Stimulated activated CD8-positive, alpha-beta memory T cell treated with anti-CD3 and anti-CD28 coated beads, Interleukin-12 subunit alpha, Interleukin-12 subunit beta, amount 100 ng/mL, for 24 hours (primary cell): ENCODE data around the gene ITGB1BP2.
A peak's percentile ranks its signal among the peaks of the same experiment; 100 is the strongest.
"Not testable (repeated sequence)": the region's sequence is repeated elsewhere in the genome, so short reads cannot be mapped to it uniquely, and the experiment has no call there.

ENCODE experiments used
- DNase-seq: peaks from one replicate; pipeline ENCODE4 v3.0.0-alpha.2; 2020; ENCODE audit errors: extremely low read depth

The ITGB1BP2 gene

DNA sequence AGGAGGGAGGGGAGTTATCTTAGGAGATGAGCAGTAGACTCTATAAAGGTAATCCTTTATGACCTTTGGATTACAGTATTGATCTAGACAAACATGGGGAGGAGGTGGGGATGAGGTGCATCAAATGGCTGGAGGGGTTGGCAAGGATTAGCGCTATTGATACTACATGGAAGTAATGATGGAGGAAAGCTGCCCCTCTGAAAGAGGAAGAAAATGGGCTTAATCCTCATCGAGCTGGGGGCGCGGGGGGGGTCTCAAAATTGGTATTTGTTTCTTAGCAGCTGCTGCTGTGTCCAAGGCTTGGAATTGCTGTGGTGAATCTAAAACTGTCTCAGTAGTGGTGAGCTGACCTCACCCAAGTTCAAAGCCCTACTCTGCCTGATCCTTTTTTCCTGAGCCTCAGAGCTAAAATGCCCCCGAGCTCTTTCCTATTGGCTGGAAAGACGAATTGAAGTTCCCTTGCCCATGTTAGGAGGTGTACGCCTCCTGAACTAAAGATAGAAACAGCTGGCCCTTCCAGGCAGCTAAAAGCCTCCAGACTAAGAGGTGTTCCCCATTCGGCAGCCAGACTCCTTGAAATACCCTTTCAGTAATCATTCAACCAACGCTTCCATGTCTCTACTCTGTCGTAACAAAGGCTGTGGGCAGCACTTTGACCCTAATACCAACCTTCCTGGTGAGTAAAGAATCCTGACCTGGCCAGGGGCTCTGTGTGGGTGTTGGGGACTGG is at the start of gene ITGB1BP2:
Gene ITGB1BP2, plus strand, starts transcription at position 556 of the 730 bp plus-strand sequence. Its CDS starts 57 bp downstream, at position 613.
- no peak for DNase-seq

DNA sequence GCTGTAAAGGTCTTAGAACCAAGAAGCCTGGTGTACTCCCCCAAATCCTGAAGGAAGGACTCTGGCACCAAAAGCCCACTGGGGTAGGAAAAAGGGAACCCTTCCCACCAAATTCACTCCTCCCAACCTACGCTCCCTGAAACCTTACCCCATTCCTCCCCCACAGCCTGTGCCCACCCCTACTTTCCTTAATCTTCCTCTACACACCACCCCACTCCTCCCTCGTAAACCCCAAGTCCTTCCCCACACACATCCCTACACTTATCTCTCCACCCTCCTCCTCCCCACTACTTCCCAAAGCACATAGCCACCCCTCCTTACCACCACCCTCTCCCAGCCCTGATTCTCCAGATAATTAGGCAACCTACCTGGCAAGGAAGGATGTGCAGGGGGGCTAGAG is 49.3 kb upstream of the ITGB1BP2 start:
- no peak for DNase-seq

DNA sequence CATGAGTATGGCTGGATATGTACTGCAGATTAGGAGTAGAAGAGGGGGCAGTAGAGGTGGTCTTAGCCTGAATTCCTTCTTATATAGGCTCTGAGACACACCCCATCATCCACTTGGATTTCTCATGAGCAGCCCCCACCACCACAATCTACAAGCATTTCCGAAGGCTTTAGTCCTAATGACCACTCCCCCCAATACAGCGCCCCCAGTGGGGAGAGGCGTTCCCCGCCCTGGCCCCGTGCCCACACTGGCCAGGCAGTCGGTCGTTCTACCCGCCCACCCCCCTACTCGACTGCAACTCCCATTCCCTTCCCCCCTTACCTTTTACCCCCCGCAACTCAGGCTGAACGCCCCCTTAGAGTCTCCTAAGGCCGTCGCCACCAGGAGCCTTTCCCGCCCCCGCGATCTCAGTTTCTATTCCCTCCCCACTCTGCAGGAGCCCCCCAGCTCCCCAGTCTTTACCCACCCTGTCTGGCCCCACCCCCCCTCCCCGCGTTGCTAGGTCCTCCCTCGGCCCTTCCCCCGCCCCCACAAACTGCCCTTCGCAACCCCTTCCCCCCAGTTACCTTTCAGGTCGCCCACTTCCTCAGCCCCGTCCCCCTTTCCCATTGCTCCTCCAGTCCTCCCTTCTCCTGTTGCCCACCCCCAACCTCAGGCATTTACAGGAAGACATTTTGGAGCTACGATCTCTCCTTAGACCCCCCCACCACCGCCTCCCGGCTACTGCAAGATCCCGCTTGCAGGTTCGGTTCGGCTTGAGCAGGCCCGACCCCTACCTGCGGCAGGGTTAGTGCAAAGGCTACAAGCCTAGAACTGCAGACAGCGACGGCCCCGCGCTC is 48.1 kb upstream of the ITGB1BP2 start:
- DNase-seq, result no peak

DNA sequence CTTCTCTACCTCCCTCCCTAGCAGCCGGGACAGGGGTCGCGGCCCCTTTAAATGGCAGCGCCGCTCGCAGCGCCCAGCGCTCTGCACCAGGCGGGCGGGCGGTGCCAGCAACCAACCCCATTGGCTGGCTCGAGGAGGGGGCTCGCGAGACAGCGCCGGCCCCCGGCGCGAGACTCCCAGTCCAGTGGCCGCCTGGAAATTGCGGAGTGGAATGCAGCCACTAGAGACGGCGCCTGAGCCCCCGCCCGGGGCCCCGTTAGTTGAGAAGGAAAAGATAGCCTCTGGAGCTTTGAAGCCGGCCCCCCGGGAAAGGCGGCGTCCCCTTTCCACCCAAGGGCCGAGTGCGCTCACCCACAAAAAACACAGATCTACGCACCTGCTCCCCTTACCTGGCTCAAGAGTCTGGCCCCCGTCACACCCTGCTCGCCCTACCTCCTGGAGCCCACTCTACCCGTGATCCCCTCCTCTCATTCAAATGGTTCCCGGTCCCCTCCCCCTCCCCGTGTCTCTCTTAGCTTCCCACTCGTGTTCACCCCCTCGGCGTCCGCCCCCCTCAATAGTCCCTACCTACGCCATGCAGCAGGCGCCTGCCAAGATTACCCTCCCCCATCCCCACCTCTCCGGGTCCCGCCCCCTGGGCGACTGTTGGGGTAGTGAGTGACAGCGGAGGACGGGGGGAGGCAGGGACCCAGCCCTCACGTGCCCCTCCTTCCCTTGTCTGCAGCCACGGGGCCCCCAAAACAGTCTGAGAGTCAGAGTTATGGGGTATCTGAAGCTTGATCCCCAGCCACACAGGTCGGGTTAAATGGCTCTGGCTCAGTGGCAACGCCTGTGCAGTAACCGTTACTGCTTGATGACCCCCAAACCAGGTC is 47.2 kb upstream of the ITGB1BP2 start, which contains the start of gene ZMYM3:
Gene ZMYM3, minus strand, starts transcription at position 49 of the 872 bp plus-strand sequence. CDS start 885 bp downstream, outside the sequence.
- DNase-seq, result peak; percentile 52

DNA sequence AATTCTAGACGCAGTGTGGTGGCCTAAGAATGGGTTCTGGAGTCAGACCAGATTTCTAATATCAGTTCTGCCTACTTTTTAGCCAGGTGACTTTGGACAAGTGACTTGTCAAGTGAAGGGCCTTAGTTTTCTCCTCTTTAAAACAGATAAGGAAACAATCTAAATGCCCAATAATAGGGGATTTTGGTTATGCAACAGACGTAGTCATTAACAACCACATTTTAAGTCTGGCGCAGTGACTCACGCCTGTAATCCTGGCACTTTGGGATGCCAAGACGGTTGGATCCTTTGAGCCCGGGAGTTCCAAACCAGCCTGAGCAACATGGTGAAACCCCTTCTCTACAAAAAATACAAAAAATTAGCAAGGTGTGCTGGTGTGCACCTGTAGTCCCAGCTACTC is 45.5 kb upstream of the ITGB1BP2 start:
- no peak for DNase-seq

DNA sequence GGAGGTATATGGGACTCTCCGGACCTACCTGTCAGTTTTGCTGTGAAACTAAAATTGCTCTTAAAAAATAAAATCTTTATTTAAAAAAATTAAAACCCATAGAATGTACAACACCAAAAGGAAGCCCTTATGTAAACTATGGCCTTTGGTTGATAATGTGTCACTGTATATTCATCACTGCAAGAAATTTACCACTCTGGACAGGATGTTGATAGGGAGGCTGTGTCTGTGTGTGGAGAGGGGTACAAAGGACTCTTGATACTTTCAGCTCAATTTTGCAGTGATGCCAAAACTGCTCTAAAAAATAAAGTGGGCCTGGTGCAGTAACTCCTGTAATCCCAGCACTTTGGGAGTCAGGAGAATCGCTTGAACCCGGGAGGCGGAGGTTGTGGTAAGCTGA is 44.7 kb upstream of the ITGB1BP2 start:
- no peak for DNase-seq

DNA sequence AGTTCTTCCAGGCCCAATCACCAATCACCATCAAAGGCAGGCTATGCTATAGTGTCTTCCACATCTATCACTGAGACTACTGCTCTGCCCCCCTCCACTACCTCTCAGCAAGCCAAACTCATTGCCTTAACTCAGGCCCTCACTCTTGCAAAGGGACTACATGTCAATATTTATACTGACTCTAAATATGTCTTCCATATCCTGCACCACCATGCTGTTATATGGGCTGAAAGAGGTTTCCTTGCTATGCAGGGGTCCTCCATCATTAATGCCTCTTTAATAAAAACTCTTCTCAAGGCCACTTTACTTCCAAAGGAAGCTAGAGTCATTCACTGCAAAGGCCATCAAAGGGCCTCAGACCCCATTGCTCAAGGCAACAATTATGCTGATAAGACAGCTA is 32.9 kb upstream of the ITGB1BP2 start:
- not testable (repeated sequence) for DNase-seq

DNA sequence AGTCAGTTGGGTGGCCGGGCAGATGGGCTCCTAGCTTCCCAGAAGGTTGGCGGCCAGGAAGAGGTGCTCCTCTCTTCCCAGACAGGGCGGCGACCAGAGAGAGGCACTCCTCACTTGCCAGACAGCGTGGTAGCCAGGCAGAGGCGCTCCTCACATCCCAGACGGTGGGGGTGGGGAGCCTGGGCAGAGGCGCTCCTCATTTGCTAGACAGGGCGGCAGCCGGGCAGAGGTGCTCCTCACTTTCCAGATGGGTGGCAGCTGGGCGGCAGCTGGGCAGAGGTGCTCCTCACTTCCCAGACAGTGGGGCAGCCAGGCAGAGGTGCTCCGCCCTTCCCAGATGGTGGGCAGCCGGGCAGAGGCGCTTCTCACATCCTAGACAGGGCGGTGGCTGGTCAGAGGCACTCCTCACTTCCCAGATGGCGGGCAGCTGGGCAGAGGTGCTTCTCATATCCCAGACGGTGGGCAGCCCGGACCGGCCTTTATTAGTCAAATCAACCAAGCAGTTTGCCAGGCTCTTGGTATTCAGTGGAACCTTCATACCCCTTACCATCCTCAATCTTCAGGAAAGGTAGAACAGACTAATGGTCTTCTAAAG is 31.7 kb upstream of the ITGB1BP2 start:
- no peak for DNase-seq

DNA sequence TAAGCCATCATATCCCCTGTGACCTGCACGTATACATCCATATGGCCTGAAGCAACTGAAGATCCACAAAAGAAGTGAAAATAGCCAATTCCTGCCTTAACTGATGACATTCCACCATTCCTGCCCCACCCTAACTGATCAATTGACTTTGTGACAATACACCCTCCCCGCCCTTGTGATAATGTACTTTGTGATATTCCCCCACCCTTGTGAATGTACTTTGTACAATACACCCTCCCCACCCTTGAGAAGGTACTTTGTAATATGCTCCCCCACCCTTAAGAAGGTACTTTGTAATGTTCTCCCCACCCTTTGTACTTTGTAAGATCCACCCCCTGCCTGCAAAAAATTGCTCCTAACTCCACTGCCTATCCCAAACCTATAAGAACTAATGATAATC is 29.2 kb upstream of the ITGB1BP2 start:
- not testable (repeated sequence) for DNase-seq

DNA sequence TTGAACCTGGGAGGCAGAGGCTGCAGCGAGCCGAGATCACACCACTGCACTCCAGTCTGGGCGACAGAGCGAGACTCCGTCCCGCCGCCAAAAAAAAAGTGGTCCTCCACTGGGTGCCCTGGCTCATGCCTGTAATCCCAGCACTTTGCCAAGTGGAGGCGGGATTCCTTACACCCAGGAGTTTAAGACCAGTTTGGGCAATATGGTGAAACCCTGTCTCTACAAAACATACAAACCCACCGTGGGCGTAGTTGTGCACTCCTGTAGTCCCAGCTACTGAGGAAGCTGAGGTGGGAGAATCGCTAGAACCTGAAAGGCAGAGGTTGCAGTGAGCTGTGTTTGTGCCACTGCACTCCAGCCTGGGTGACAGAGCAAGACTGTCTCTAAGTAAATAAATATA is 20.2 kb upstream of the ITGB1BP2 start:
- not testable (repeated sequence) for DNase-seq

DNA sequence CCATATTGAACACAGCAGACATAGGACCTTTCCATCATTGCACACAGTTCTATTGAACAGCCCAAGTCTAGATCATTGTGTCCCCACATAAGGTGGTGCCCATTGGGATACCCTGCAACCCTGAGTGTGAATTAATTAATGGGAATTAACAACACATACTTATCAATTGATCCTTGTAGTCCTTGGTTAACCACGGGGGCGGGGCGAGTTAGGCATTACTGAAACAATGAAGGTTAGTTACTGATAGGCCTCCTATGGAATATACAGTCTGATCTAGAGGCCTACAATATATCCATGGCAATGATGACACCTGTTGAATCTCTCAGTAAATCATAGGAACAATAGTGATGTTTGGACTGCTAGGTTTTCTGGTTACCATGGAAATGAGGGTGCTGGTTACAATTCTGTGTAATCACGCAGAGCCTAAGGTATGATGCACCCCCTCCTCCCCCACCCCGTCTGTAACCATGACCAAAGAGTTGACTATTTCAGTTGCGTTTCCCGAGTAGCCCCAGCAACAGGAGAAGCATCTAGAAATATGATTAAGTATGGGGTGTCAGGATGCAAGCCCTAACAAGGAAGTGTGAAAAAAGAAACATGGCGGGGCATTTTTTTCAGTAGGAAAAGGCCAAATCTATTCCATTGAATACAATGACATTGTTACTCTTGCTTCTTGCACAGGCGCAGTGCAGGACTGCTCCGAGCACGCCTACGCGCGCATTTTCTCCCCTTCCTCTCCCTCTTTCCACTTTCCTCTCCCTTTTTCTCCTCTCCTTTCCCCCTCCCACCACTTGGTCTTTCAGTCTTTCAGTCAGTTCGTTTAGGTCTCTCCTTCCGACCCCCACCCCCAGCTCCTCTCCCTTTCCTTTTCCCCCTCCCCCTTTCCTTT is 18.8 kb upstream of the ITGB1BP2 start:
- DNase-seq, result peak; percentile 19

DNA sequence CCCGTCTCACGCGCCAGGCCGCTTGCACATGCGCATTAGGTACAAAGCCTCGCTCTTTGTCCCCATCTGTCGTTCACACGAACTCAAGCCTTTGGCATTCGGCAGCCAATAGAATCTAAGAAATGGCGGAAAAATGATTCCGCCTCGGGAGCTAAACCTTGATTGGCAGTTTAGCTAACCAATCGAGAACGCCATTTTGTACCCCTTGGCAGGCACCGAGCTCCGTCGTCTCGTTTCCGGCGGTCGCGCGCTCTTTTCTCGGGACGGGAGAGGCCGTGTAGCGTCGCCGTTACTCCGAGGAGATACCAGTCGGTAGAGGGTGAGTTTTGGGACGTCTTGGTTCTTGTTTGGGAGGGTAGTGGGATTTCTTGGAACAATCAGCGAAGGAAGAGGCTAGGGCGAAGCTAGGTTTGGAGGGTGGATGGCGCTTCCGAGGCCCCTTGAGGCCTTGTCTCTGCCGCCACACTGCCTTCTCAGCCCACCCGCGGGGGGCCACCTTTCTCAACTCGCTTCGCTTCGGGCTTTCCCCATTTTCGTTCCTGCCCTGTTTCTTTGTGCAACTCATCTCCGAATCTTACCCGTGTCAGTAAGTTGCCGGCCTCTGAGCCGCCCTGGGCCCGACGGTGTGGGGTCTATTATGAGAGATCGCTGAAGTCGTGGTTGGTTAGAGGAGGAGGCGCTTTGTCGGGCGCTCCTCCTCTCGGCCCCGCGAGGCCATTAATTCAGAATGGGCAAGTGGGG is 18.0 kb upstream of the ITGB1BP2 start, which contains the start of gene NONO:
Gene NONO, plus strand, starts transcription at position 233 of the 741 bp plus-strand sequence. CDS start 7,003 bp downstream, outside the sequence.
- DNase-seq, result peak; percentile 61

DNA sequence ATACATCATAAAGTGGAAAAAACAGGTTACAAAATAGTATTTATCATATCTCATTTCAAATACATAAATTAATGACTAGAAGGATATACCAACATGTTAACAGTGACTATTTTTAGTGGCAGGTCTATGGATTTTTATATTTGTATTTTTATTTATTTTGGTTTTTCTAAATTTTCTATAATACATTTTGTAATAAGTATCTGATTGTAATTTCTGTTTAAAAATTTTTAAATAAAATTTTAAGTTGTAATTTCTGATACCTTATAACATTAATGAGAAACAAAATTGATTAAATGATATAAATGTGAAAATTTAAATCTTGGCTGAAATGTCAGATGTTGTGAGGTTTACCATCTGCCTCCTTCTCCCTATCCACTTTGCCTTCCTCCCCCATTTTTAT is 15.6 kb upstream of the ITGB1BP2 start:
- DNase-seq, result no peak

DNA sequence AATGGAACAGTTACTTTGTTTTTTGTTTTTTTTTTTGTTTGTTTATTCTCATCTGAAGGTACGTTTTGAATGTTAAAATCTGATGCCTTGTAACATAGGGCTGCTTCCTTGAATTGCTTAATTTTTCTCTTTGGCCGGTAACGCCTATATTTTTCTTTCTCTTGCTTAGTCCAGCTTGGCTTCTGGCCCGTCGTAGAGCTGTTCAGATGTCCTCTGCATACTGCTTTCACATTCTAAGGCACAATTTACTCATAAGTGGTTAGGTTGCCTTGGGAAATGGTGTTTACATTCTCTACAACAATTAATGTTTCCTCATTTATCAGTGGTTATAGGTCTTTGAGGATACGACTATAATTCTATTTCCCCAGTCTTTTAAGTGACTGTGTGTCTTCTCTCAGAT is 10.2 kb upstream of the ITGB1BP2 start:
- DNase-seq, result no peak

DNA sequence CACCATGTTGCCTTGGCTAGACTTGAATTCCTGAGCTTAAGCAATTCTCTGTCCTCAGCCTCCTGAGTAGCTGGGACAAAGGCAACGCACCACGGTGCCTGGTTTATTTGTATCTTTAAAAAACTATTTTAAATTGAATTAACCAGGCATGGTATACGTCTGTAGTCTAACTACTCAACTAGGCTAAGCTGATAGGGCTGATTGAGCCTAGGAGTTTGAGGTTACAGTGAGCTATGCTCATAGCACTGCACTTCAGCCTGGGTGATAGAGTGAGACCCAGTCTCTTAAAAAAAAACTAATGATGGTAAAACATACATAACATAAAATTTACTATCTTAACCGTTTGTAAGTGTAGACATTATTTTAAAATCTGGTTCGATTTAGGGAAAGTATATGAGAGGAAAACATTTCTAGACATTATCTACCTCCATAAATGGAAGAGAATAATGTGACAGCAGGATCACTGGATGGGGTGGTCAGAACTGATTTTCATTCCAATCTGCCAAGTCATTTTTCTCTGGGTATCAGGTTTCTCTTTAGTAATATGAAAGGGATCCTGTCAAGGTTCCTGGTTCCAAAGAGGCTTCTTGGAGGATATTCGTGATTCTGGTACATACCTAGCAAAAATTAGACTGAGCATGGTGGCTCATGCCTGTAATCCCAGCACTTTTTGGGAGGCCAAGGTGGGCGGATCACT is 8.7 kb upstream of the ITGB1BP2 start:
- no peak for DNase-seq

DNA sequence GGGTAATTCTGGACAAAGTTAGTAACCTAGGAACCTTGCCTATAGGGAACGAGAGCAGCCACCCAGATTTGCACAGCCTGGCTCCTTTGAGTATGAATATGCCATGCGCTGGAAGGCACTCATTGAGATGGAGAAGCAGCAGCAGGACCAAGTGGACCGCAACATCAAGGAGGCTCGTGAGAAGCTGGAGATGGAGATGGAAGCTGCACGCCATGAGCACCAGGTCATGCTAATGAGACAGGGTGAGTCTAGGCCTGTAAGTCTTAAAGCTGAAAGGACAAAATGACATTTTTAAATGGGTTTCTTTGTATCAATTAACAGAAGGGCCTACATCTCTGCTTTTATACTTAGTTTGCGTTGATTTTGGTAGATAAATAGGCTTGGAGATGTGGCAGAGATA is 4.7 kb upstream of the ITGB1BP2 start:
- DNase-seq, result no peak

DNA sequence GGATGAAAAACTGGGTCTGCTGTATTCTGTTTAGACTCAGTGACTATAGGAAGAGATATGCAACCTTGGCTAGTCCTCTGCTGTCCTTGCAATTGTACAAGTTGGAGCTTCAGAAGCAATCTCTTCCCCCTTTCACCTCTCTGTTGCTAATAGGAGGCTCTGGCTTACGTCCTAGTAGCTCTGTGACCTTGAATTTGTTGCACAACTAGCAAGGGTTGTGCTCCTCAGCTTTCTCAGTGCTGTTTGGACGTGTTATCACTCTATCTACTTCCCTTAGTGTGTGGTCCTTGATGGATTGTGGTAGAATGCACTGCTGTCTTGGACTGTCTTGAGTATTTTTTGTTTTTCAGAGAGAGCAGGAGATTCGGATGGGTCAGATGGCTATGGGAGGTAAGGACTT is 3.4 kb upstream of the ITGB1BP2 start:
- no peak for DNase-seq

DNA sequence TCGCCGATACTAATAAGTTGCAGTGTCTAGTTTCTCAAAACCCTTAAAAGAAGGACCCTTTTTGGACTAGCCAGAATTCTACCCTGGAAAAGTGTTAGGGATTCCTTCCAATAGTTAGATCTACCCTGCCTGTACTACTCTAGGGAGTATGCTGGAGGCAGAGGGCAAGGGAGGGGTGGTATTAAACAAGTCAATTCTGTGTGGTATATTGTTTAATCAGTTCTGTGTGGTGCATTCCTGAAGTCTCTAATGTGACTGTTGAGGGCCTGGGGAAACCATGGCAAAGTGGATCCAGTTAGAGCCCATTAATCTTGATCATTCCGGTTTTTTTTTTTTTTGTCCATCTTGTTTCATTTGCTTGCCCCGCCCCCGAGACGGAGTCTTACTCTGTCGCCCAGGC is 1.5 kb upstream of the ITGB1BP2 start:
- DNase-seq, result not testable (repeated sequence)

DNA sequence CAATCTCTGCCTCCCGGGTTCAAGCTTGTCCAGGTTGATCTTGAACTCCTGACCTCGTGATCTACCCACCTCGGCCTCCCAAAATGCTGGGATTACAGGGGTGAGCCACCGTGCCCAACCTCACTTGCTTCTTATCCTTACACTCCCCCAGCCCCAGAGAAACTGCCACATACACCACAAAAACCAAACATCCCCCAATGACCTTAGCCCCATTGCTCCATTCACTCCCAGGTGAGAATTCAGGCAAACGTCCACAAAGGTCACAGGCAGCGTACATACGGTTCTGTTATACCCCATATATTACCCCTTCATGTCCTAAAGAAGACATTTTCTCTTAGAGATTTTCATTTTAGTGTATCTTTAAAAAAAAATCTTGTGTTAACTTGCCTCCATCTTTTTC is 1.1 kb upstream of the ITGB1BP2 start:
- not testable (repeated sequence) for DNase-seq
